IMR-90 (cell line): ENCODE data around the gene TGFA. TPM values are rescaled to one million over a fixed set of nuclear protein-coding genes. Genes with fewer than 3 reads are reported as not detected.

ENCODE experiments used
- ATAC-seq: fragments of 200-7000 bp; cut with Tn5 transposase; 2 replicates; pipeline ENCODE4 v1.9.1; 2020; ENCODE audit warnings: low read depth, mild to moderate bottlenecking, moderate library complexity
- BruUV-seq: library from RNA; stranded (reverse); fragments of 400-500 nt; replicated peaks from 2 replicates; lab custom pipeline; 2021; lab: Mats Ljungman, UMichigan
- CTCF ChIA-PET: fragments of 300-600 bp; formaldehyde crosslinking; extraction: SDS; loops from one replicate; lab custom pipeline; 2021; ENCODE audit warnings: antibody characterized with exemption; lab: Yijun Ruan, JAX
- POLR2A ChIA-PET: fragments of 300-600 bp; sonication (Branson Sonifier 250); formaldehyde crosslinking; loops from one replicate; lab custom pipeline; 2022; ENCODE audit warnings: antibody characterized with exemption; ENCODE audit not compliant: unreplicated experiment; lab: Charles Lee
- DNase-seq: peaks from one replicate; pipeline ENCODE4 v3.0.0; 2013
- H2AFZ ChIP-seq: replicated peaks from 2 replicates; pipeline ENCODE3; 2013; ENCODE audit warnings: low read length, mild to moderate bottlenecking; ENCODE audit not compliant: poor library complexity
- H2AK5ac ChIP-seq: 2 replicates; pipeline ENCODE4 v1.6.1; 2013; ENCODE audit warnings: low read depth, low read length, inconsistent platforms
- H2AK9ac ChIP-seq: replicated peaks from 2 replicates; pipeline ENCODE3; 2013; ENCODE audit warnings: mild to moderate bottlenecking, low read depth, low read length, moderate library complexity; ENCODE audit not compliant: poor library complexity
- H2BK120ac ChIP-seq: 2 replicates; pipeline ENCODE4 v1.6.1; 2013; ENCODE audit warnings: low read depth, low read length, inconsistent platforms
- H2BK15ac ChIP-seq: 3 replicates; pipeline ENCODE4 v1.6.1; 2013; ENCODE audit warnings: low read depth, low read length, inconsistent platforms
- H2BK20ac ChIP-seq: 2 replicates; pipeline ENCODE4 v1.6.1; 2013; ENCODE audit warnings: low read depth, mild to moderate bottlenecking, inconsistent platforms, low read length, moderate library complexity
- H2BK5ac ChIP-seq: 2 replicates; pipeline ENCODE4 v1.6.1; 2013; ENCODE audit warnings: mild to moderate bottlenecking, low read depth, low read length, inconsistent platforms; ENCODE audit not compliant: poor library complexity, severe bottlenecking
- H3K14ac ChIP-seq: replicated peaks from 2 replicates; pipeline ENCODE4 v1.6.1; 2013; ENCODE audit warnings: low read depth, low read length, inconsistent platforms
- H3K18ac ChIP-seq: 2 replicates; pipeline ENCODE4 v1.6.1; 2013; ENCODE audit warnings: low read depth, low read length, control low read depth
- H3K23ac ChIP-seq: 2 replicates; pipeline ENCODE4 v1.6.1; 2013; ENCODE audit warnings: low read depth, low read length, inconsistent platforms
- H3K27ac ChIP-seq: 2 replicates; pipeline ENCODE4 v1.5.1; 2013; ENCODE audit warnings: mild to moderate bottlenecking, control low read depth, low read length; ENCODE audit not compliant: insufficient read depth
- H3K27me3 ChIP-seq: 2 replicates; pipeline ENCODE4 v1.6.1; 2013; ENCODE audit warnings: low read length; ENCODE audit not compliant: control insufficient read depth, insufficient read depth
- H3K36me3 ChIP-seq: 2 replicates; pipeline ENCODE4 v1.6.1; 2013; ENCODE audit warnings: low read length, mixed read lengths; ENCODE audit not compliant: control insufficient read depth, insufficient read depth
- H3K4ac ChIP-seq: 2 replicates; pipeline ENCODE4 v1.6.1; 2013; ENCODE audit warnings: low read depth, low read length, inconsistent platforms
- H3K4me1 ChIP-seq: 2 replicates; pipeline ENCODE4 v1.6.1; 2013; ENCODE audit warnings: low read length, mixed read lengths; ENCODE audit not compliant: control insufficient read depth, insufficient read depth
- H3K4me2 ChIP-seq: 2 replicates; pipeline ENCODE4 v1.6.1; 2013; ENCODE audit warnings: low read depth, mild to moderate bottlenecking, control low read depth, low read length, moderate library complexity
- H3K4me3 ChIP-seq: 2 replicates; pipeline ENCODE4 v1.5.1; 2013; ENCODE audit warnings: low read depth, mild to moderate bottlenecking, control low read depth, low read length, moderate library complexity; ENCODE audit not compliant: insufficient read depth
- H3K56ac ChIP-seq: 2 replicates; pipeline ENCODE4 v1.6.1; 2013; ENCODE audit warnings: low read length, inconsistent platforms; ENCODE audit not compliant: insufficient read depth; ENCODE audit errors: extremely low read depth
- H3K79me1 ChIP-seq, 2 experiments: 2 replicates each; pipeline ENCODE4 v1.6.1; 2013; ENCODE audit warnings: low read length in 2 of 2, inconsistent platforms in 1 of 2, low read depth in 1 of 2
- H3K9ac ChIP-seq: 2 replicates; pipeline ENCODE4 v1.6.1; 2013; ENCODE audit warnings: low read depth, low read length, control low read depth
- H3K9me1 ChIP-seq: 2 replicates; pipeline ENCODE4 v1.6.1; 2013; ENCODE audit warnings: low read length, inconsistent platforms; ENCODE audit not compliant: insufficient read depth
- H3K9me3 ChIP-seq: 2 replicates; pipeline ENCODE4 v1.6.1; 2013; ENCODE audit warnings: low read length; ENCODE audit not compliant: control insufficient read depth, insufficient read depth
- H4K20me1 ChIP-seq: 2 replicates; pipeline ENCODE4 v1.6.1; 2013; ENCODE audit warnings: low read length, inconsistent platforms; ENCODE audit not compliant: insufficient read depth
- H4K5ac ChIP-seq: 2 replicates; pipeline ENCODE4 v1.6.1; 2013; ENCODE audit warnings: mild to moderate bottlenecking, low read depth, low read length, control low read depth
- H4K8ac ChIP-seq, 2 experiments: 2 replicates each; pipeline ENCODE4 v1.6.1; 2013; ENCODE audit warnings: low read depth in 2 of 2, low read length in 2 of 2, control low read depth in 1 of 2, inconsistent platforms in 1 of 2
- H4K91ac ChIP-seq: 2 replicates; pipeline ENCODE4 v1.6.1; 2013; ENCODE audit warnings: low read depth, low read length, inconsistent platforms; ENCODE audit not compliant: insufficient read depth
- BHLHE40 ChIP-seq: fragments of 150-350 bp; IDR thresholded peaks from 2 replicates; pipeline ENCODE4 v1.6.1; 2016; ENCODE audit warnings: mild to moderate bottlenecking, low read depth, low read length
- CHD1 ChIP-seq: IDR thresholded peaks from 2 replicates; pipeline ENCODE4 v1.6.1; 2012; ENCODE audit warnings: low read depth, low read length, improper control_type of control experiment
- CTCF ChIP-seq: conservative IDR thresholded peaks from 2 replicates; pipeline ENCODE4 v1.5.1; 2012; ENCODE audit warnings: mild to moderate bottlenecking, low read depth, low read length, improper control_type of control experiment
- MAFK ChIP-seq: IDR thresholded peaks from 2 replicates; pipeline ENCODE4 v1.6.1; 2012; ENCODE audit warnings: low read depth, low read length, improper control_type of control experiment
- MAZ ChIP-seq: IDR thresholded peaks from 2 replicates; pipeline ENCODE4 v1.6.1; 2012; ENCODE audit warnings: low read depth, mild to moderate bottlenecking, low read length, improper control_type of control experiment, moderate library complexity, borderline replicate concordance
- NFE2L2 ChIP-seq: fragments of 150-350 bp; IDR thresholded peaks from 2 replicates; pipeline ENCODE4 v1.6.1; 2016; ENCODE audit warnings: low read depth, mild to moderate bottlenecking, low read length
- POLR2A ChIP-seq: IDR thresholded peaks from 2 replicates; pipeline ENCODE4 v1.6.1; 2012; ENCODE audit warnings: mild to moderate bottlenecking, low read depth, low read length
- RCOR1 ChIP-seq: IDR thresholded peaks from 2 replicates; pipeline ENCODE4 v1.6.1; 2012; ENCODE audit warnings: mild to moderate bottlenecking, low read length, improper control_type of control experiment; ENCODE audit not compliant: insufficient replicate concordance
- RFX5 ChIP-seq: IDR thresholded peaks from 2 replicates; pipeline ENCODE4 v1.8.0; 2012; ENCODE audit warnings: low read depth, mild to moderate bottlenecking, low read length, moderate library complexity
- USF2 ChIP-seq: fragments of 150-350 bp; IDR thresholded peaks from 2 replicates; pipeline ENCODE4 v1.6.1; 2017; ENCODE audit warnings: mild to moderate bottlenecking, antibody characterized with exemption, low read length, low read depth
- WGBS, 2 experiments: methylation state at CpG; one replicate each; pipeline versions ENCODE4 v1.1.5 to v1.1.7; 2013; ENCODE audit warnings: missing lambda C conversion rate in 2 of 2; ENCODE audit not compliant: insufficient read length in 1 of 2; ENCODE audit errors: extremely low coverage in 2 of 2; 5-methylcytosine and 5-hydroxymethylcytosine counted together
- dilution Hi-C: fragments of 300-500 bp; cut with HindIII; formaldehyde crosslinking; loops from one replicate; pipeline ENCODE4 v1.14.3; 2018; ENCODE audit warnings: low sequenced_read_pairs; ENCODE audit not compliant: unreplicated experiment
- in situ Hi-C: fragments of 300-500 bp; cut with MboI; formaldehyde crosslinking; loops from 3 replicates; pipeline ENCODE4 v1.14.3; 2019; ENCODE audit warnings: low sequenced_read_pairs, inconsistent platforms, mixed read lengths
- intact Hi-C: fragments of 100-400 bp; cut with micrococcal nuclease; formaldehyde crosslinking; loops from 2 replicates; pipeline ENCODE4 v1.10.0; 2022
- polyA plus RNA-seq, 3 experiments: library from polyadenylated mRNA; depleted of rRNA; stranded (reverse); fragments of >200 nt; gene quantifications; 2 replicates each; pipeline ENCODE4 v1.2.3, GENCODE V29; 2012; ENCODE audit warnings: low replicate concordance in 1 of 3
- total RNA-seq: library from RNA; depleted of rRNA; stranded (reverse); fragments of >200 nt; gene quantifications from 2 replicates; pipeline ENCODE4 v1.2.3, GENCODE V29; 2012

The TGFA gene
- total and polyA plus RNA-seq, 2 of the 4 experiments (the other 2 are of a cell fraction): not detected

GRCh38 chr2:70514612-70515055, 39.0 kb downstream of the TGFA start:
- no TSS peak for BruUV-seq
- Histone ChIP-seq H3K4ac (no peak overlapping the region), H3K9me1 (no peaks in the 10 kb centered on the region), H3K4me3 (no peak overlapping the region), H4K8ac (no peak overlapping the region), H2BK20ac (no peak overlapping the region), H3K9me3 (no peaks in the 10 kb centered on the region), H3K79me1 (no peaks in the 10 kb centered on the region), H3K23ac (no peak overlapping the region), H3K14ac (no peak overlapping the region), H2AK9ac (no peak overlapping the region), H3K27me3 (peaks cover 3% of the 10 kb centered on the region), H3K18ac (no peak overlapping the region), H3K27ac (no peak overlapping the region), H2BK120ac (no peak overlapping the region), H3K9ac (no peak overlapping the region), H4K91ac (no peak overlapping the region), H2BK5ac (no peak overlapping the region), H3K4me1 (no peaks in the 10 kb centered on the region), H4K20me1 (no peaks in the 10 kb centered on the region), H2AFZ (no peak overlapping the region), H4K5ac (no peak overlapping the region), H2AK5ac (no peak overlapping the region), H3K4me2 (no peak overlapping the region), H2BK15ac (no peak overlapping the region), H3K36me3 (no peaks in the 10 kb centered on the region), H3K56ac (no peak overlapping the region)
- 0% methylated on average over 1 of the region's 15 CpGs; no CpG with 5 or more reads in 1 of the 2 experiments for WGBS, 2 experiments
- ATAC-seq: no peak
- in situ Hi-C loops: no loop called here
- ChIA-PET POLR2A (no interaction called here), CTCF (no interaction called here)
- dilution Hi-C loops: no loop called here
- TF ChIP-seq CHD1 (no peak), RCOR1 (no peak), BHLHE40 (no peak), MAFK (no peak), MAZ (no peak), RFX5 (no peak), USF2 (no peak), CTCF (no peak), NFE2L2 (no peak), POLR2A (no peak)
- no peak for DNase-seq
- intact Hi-C loops: no loop called here
